ENCODE data around the gene DNALI1. TPM values are rescaled to one million over a fixed set of nuclear protein-coding genes. Genes with fewer than 3 reads are reported as not detected.
"Not testable (repeated sequence)": the region's sequence is repeated elsewhere in the genome, so short reads cannot be mapped to it uniquely, and the experiment has no call there.

The DNALI1 gene
- total RNA-seq, 1 donor from 2014 or later, result 36.5 TPM

DNA sequence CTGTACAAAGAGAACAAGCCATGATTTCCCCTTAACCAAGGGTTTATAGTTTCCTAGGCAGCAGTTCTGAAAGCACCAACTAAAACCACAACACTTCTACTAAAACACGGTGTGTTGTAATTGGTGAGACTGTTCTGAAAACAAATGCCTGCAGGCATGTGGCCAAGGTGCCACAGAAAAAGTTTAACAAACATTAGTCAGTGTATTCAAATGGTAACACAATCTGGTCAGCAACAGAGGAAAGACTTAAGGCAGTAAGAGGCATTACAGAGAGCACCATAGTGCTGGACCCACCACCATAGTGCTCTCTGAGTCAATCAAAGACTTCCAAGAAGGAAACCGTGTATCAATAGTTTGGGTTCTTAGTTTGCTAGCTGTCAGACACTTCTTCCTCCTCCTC lies 19.4 kb upstream of the DNALI1 start:
- H3K4me2 ChIP-seq, result no peak overlapping the region
- no peaks in the 10 kb centered on the region for H3F3A ChIP-seq (ENCODE audit: low read depth)
- no peaks in the 10 kb centered on the region for H3K9me3 ChIP-seq (ENCODE audit: low read depth)
- H3K9ac ChIP-seq, result no peak overlapping the region
- Mint-ChIP-seq H3K27ac (no peak overlapping the region), H3K27me3 (ENCODE audit: insufficient read depth, low read depth) (no peaks in the 10 kb centered on the region), H3K9me3 (no peaks in the 10 kb centered on the region), H3K36me3 (peaks cover 21% of the 10 kb centered on the region), H3K4me1 (no peaks in the 10 kb centered on the region), H3K4me3 (no peak overlapping the region)
- H4K20me1 ChIP-seq (ENCODE audit: low read depth), result no peaks in the 10 kb centered on the region
- no peak overlapping the region for H2AFZ ChIP-seq (replicated peaks)
- DNase-seq (ENCODE audit: low spot score), result no peak
- H3K27ac ChIP-seq, result no peak overlapping the region
- no peak overlapping the region for H3K4me3 ChIP-seq
- H3K79me2 ChIP-seq (ENCODE audit: low read depth), result no peaks in the 10 kb centered on the region
- TF ChIP-seq, protein P1, sequence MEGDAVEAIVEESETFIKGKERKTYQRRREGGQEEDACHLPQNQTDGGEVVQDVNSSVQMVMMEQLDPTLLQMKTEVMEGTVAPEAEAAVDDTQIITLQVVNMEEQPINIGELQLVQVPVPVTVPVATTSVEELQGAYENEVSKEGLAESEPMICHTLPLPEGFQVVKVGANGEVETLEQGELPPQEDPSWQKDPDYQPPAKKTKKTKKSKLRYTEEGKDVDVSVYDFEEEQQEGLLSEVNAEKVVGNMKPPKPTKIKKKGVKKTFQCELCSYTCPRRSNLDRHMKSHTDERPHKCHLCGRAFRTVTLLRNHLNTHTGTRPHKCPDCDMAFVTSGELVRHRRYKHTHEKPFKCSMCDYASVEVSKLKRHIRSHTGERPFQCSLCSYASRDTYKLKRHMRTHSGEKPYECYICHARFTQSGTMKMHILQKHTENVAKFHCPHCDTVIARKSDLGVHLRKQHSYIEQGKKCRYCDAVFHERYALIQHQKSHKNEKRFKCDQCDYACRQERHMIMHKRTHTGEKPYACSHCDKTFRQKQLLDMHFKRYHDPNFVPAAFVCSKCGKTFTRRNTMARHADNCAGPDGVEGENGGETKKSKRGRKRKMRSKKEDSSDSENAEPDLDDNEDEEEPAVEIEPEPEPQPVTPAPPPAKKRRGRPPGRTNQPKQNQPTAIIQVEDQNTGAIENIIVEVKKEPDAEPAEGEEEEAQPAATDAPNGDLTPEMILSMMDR (IDR thresholded peaks at IDR 0.05), result no peak
- TF ChIP-seq EZH2phosphoT487 (IDR thresholded peaks at IDR 0.05), result no peak
- no peak for TF ChIP-seq EZH2 (IDR thresholded peaks at IDR 0.05)
- H3K4me1 ChIP-seq, result no peaks in the 10 kb centered on the region
- H3K27me3 ChIP-seq, result no peaks in the 10 kb centered on the region
- H3K36me3 ChIP-seq, result no peaks in the 10 kb centered on the region

DNA sequence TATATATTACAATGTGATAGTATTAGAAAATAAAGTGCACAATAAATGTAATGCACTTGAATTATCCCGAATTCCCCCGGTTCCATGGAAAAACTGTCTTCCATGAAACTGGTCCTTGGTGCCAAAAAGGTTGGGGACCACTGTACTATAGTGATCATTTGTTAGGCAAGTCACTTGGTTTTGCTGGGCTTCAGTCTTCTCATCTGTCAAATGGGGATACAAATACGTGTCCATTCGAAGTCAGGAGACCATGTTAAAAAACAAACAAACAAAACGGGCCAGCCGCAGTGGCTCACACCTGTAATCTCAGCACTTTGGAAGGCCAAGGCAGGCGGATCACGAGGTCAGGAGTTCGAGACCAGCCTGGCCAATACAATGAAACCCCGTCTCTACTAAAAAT lies 17.6 kb upstream of the DNALI1 start:
- not testable (repeated sequence) for DNase-seq (ENCODE audit: low spot score); H3K4me3 Mint-ChIP-seq; H3K27ac Mint-ChIP-seq; H3K4me3 ChIP-seq; H3K36me3 ChIP-seq; H2AFZ ChIP-seq (replicated peaks); H4K20me1 ChIP-seq (ENCODE audit: low read depth); H3K4me2 ChIP-seq; H3K9ac ChIP-seq; H3K9me3 ChIP-seq (ENCODE audit: low read depth); H3F3A ChIP-seq (ENCODE audit: low read depth); H3K27ac ChIP-seq; H3K27me3 ChIP-seq; H3K4me1 ChIP-seq; H3K9me3 Mint-ChIP-seq; H3K79me2 ChIP-seq (ENCODE audit: low read depth); H3K4me1 Mint-ChIP-seq; H3K27me3 Mint-ChIP-seq (ENCODE audit: insufficient read depth, low read depth)
- peaks cover 23% of the 10 kb centered on the region for H3K36me3 Mint-ChIP-seq

DNA sequence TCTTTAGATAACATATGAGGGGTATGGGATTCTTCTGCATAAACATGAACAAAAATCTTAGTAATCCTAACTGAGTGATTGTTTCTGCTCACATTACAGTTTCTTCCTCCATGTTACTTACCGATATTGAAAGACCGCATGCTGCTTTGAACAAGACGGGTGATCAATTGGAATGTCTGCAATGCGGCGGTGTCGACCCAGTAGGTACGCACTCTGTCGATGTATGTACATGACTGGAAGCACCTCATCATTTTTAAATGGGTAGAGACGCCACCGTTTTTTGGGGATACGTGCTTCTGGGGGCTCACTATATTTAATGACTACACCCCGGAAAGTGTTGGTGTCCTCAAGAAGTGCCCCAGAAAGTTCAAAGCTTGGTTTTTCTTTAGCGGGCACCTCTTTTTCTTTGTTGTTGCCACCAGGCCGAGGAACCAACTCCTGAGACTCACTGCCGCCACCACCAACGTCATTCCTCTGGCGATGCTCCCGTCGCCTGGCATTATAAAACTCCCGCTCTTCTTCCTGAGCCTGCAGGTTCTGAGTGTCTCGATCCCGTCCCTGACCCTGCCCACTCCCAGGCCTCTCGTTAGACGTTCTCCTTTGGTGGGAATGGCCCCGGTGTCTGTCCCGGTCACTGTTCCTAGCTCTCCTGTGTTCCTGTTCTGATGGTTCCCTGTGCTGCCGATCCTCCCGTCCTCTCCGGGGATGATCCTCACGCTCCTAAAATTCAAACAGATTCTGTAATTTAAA lies 16.5 kb upstream of the DNALI1 start:
- H3K79me2 ChIP-seq (ENCODE audit: low read depth), result no peaks in the 10 kb centered on the region
- H3K4me3 ChIP-seq, result no peak overlapping the region
- no peaks in the 10 kb centered on the region for H3K27me3 ChIP-seq
- H4K20me1 ChIP-seq (ENCODE audit: low read depth), result peaks cover 8% of the 10 kb centered on the region
- H3K4me2 ChIP-seq, result no peak overlapping the region
- no peaks in the 10 kb centered on the region for H3K4me1 ChIP-seq
- H2AFZ ChIP-seq (replicated peaks), result no peak overlapping the region
- H3F3A ChIP-seq (ENCODE audit: low read depth), result no peaks in the 10 kb centered on the region
- no peak overlapping the region for H3K27ac ChIP-seq
- no peaks in the 10 kb centered on the region for H3K9me3 ChIP-seq (ENCODE audit: low read depth)
- no peak for DNase-seq (ENCODE audit: low spot score)
- TF ChIP-seq EZH2 (IDR thresholded peaks at IDR 0.05), result no peak
- no peak for TF ChIP-seq EZH2phosphoT487 (IDR thresholded peaks at IDR 0.05)
- TF ChIP-seq, protein P1 (IDR thresholded peaks at IDR 0.05), result no peak
- H3K9ac ChIP-seq, result no peak overlapping the region
- Mint-ChIP-seq H3K4me3 (no peak overlapping the region), H3K27ac (no peak overlapping the region), H3K27me3 (ENCODE audit: insufficient read depth, low read depth) (peaks cover 3% of the 10 kb centered on the region), H3K4me1 (no peaks in the 10 kb centered on the region), H3K9me3 (no peaks in the 10 kb centered on the region), H3K36me3 (peaks cover 30% of the 10 kb centered on the region)
- H3K36me3 ChIP-seq, result peaks cover 4% of the 10 kb centered on the region

DNA sequence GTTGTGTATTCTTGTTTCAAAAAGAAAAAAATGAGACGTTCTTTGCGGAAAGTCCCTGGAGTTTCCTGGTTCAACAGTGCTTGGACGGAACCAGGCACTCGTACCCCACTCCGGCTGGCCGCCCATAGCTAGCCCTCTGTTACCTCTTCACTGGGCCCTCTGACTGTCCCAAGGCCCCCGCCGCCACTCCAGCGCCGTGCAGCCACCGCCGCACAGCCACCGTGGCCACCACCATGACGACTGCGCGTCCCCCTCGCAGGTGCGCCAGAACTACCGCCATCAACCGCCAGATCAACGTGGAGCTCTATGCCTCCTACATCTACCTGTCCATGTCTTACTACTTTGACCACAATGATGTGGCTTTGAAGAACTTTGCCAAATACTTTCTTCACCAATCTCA lies 12.2 kb upstream of the DNALI1 start:
- Mint-ChIP-seq H3K27me3 (ENCODE audit: insufficient read depth, low read depth) (peaks cover 3% of the 10 kb centered on the region), H3K9me3 (no peaks in the 10 kb centered on the region), H3K4me1 (no peaks in the 10 kb centered on the region), H3K36me3 (peaks cover 22% of the 10 kb centered on the region), H3K27ac (no peak overlapping the region), H3K4me3 (no peak overlapping the region)
- Histone ChIP-seq H3K27ac (no peak overlapping the region), H3K36me3 (peaks cover 4% of the 10 kb centered on the region), H3K79me2 (ENCODE audit: low read depth) (peaks cover 4% of the 10 kb centered on the region), H3K4me1 (no peaks in the 10 kb centered on the region), H3K27me3 (no peaks in the 10 kb centered on the region), H2AFZ (replicated peaks) (no peak overlapping the region), H3K9me3 (ENCODE audit: low read depth) (no peaks in the 10 kb centered on the region), H4K20me1 (ENCODE audit: low read depth) (peaks cover 17% of the 10 kb centered on the region), H3K4me2 (no peak overlapping the region), H3K9ac (no peak overlapping the region), H3F3A (ENCODE audit: low read depth) (no peaks in the 10 kb centered on the region), H3K4me3 (no peak overlapping the region)
- TF ChIP-seq EZH2 (IDR thresholded peaks at IDR 0.05), result no peak
- TF ChIP-seq EZH2phosphoT487 (IDR thresholded peaks at IDR 0.05), result no peak
- TF ChIP-seq, protein P1 (IDR thresholded peaks at IDR 0.05), result no peak
- DNase-seq (ENCODE audit: low spot score), result no peak

Data from neural progenitor cell (in vitro differentiated cells).